KMS-11 (cell line): ENCODE data around the gene ULK4.

Experiments
- H2AFZ ChIP-seq: fragments of 200-600 bp; sonication (generic); 2 replicates; pipeline ENCODE4 v1.6.1; 2016; ENCODE audit warnings: antibody characterized with exemption, mixed run types, low read depth
- H3K27ac ChIP-seq: fragments of 200-600 bp; sonication (generic); 2 replicates; pipeline ENCODE4 v1.6.1; 2016; ENCODE audit warnings: mild to moderate bottlenecking, mixed run types
- H3K27me3 ChIP-seq: fragments of 200-600 bp; sonication (generic); 2 replicates; pipeline ENCODE4 v1.6.1; 2017; ENCODE audit warnings: mild to moderate bottlenecking, low read depth, mixed run types, moderate library complexity; ENCODE audit not compliant: insufficient read depth
- H3K36me3 ChIP-seq: fragments of 200-600 bp; sonication (generic); 2 replicates; pipeline ENCODE4 v1.6.1; 2017; ENCODE audit warnings: mild to moderate bottlenecking, mixed run types; ENCODE audit not compliant: insufficient read depth
- H3K4me1 ChIP-seq: fragments of 200-600 bp; sonication (generic); 2 replicates; pipeline ENCODE4 v1.6.1; 2016; ENCODE audit warnings: mild to moderate bottlenecking, low read depth, mixed run types; ENCODE audit not compliant: poor library complexity, severe bottlenecking
- H3K4me2 ChIP-seq: fragments of 200-600 bp; sonication (generic); 2 replicates; pipeline ENCODE4 v1.7.0; 2016; ENCODE audit warnings: mild to moderate bottlenecking, mixed run types
- H3K4me3 ChIP-seq: fragments of 200-600 bp; sonication (generic); IDR thresholded peaks from 2 replicates; pipeline ENCODE4 v1.6.1; 2017; ENCODE audit warnings: low read depth, low read length, mixed read lengths; ENCODE audit not compliant: insufficient read depth
- H3K79me2 ChIP-seq: fragments of 200-600 bp; sonication (generic); 2 replicates; pipeline ENCODE4 v1.6.1; 2016; ENCODE audit warnings: low read depth, mixed run types; ENCODE audit not compliant: insufficient read depth
- H3K9ac ChIP-seq: fragments of 200-600 bp; sonication (generic); 2 replicates; pipeline ENCODE4 v1.6.1; 2016; ENCODE audit warnings: mild to moderate bottlenecking, mixed run types
- H4K20me1 ChIP-seq: fragments of 200-600 bp; sonication (generic); 2 replicates; pipeline ENCODE4 v1.6.1; 2016; ENCODE audit warnings: mild to moderate bottlenecking, mixed run types; ENCODE audit not compliant: insufficient read depth
- CTCF ChIP-seq: fragments of 200-600 bp; sonication (generic); conservative IDR thresholded peaks from 2 replicates; pipeline ENCODE4 v1.6.1; 2017; ENCODE audit warnings: low read depth, mild to moderate bottlenecking, antibody characterized with exemption, low read length, moderate library complexity, mixed read lengths

The ULK4 gene

GRCh38 chr3:41578798-41579197, 383.1 kb downstream of the ULK4 start:
- Histone ChIP-seq H3K36me3 (no peaks in the 10 kb centered on the region), H2AFZ (no peak overlapping the region), H3K9ac (no peak overlapping the region), H4K20me1 (no peaks in the 10 kb centered on the region), H3K4me3 (no peak overlapping the region), H3K4me1 (no peaks in the 10 kb centered on the region), H3K27me3 (no peaks in the 10 kb centered on the region), H3K27ac (no peak overlapping the region), H3K4me2 (no peak overlapping the region), H3K79me2 (no peaks in the 10 kb centered on the region)
- no peak for TF ChIP-seq CTCF

GRCh38 chr3:41575724-41576123, 386.2 kb downstream of the ULK4 start:
- Histone ChIP-seq H2AFZ (no peak overlapping the region), H3K4me3 (no peak overlapping the region), H3K27ac (no peak overlapping the region), H3K4me2 (no peak overlapping the region), H3K27me3 (no peaks in the 10 kb centered on the region), H4K20me1 (no peaks in the 10 kb centered on the region), H3K9ac (no peak overlapping the region), H3K36me3 (no peaks in the 10 kb centered on the region), H3K79me2 (no peaks in the 10 kb centered on the region), H3K4me1 (no peaks in the 10 kb centered on the region)
- TF ChIP-seq CTCF, result no peak

GRCh38 chr3:41574900-41575299, 387.0 kb downstream of the ULK4 start:
- no peak overlapping the region for H3K9ac ChIP-seq
- no peak overlapping the region for H2AFZ ChIP-seq
- no peak overlapping the region for H3K4me2 ChIP-seq
- no peak for TF ChIP-seq CTCF
- H3K27ac ChIP-seq, result no peak overlapping the region
- H3K4me1 ChIP-seq, result no peaks in the 10 kb centered on the region
- no peaks in the 10 kb centered on the region for H4K20me1 ChIP-seq
- H3K79me2 ChIP-seq, result no peaks in the 10 kb centered on the region
- H3K4me3 ChIP-seq, result no peak overlapping the region
- no peaks in the 10 kb centered on the region for H3K27me3 ChIP-seq
- H3K36me3 ChIP-seq, result no peaks in the 10 kb centered on the region

GRCh38 chr3:41573591-41573990, 388.3 kb downstream of the ULK4 start:
- H3K4me2 ChIP-seq, result no peak overlapping the region
- H3K4me3 ChIP-seq, result no peak overlapping the region
- no peaks in the 10 kb centered on the region for H3K79me2 ChIP-seq
- no peak overlapping the region for H2AFZ ChIP-seq
- no peaks in the 10 kb centered on the region for H3K36me3 ChIP-seq
- no peak overlapping the region for H3K9ac ChIP-seq
- no peak for TF ChIP-seq CTCF
- H3K27me3 ChIP-seq, result no peaks in the 10 kb centered on the region
- H4K20me1 ChIP-seq, result no peaks in the 10 kb centered on the region
- no peak overlapping the region for H3K27ac ChIP-seq
- H3K4me1 ChIP-seq, result no peaks in the 10 kb centered on the region

GRCh38 chr3:41572092-41572491, 389.8 kb downstream of the ULK4 start:
- Histone ChIP-seq H3K36me3 (no peaks in the 10 kb centered on the region), H2AFZ (no peak overlapping the region), H3K9ac (no peak overlapping the region), H3K79me2 (no peaks in the 10 kb centered on the region), H4K20me1 (no peaks in the 10 kb centered on the region), H3K4me2 (no peak overlapping the region), H3K4me3 (no peak overlapping the region), H3K27ac (no peak overlapping the region), H3K4me1 (no peaks in the 10 kb centered on the region), H3K27me3 (no peaks in the 10 kb centered on the region)
- no peak for TF ChIP-seq CTCF
